Stimulated activated CD4-positive, alpha-beta T cell treated with anti-CD3 and anti-CD28 coated beads, Interleukin-15, amount 100 ng/mL, for 48 hours (primary cell): ENCODE data around the gene SLC7A1.
"Not testable (repeated sequence)": the region's sequence is repeated elsewhere in the genome, so short reads cannot be mapped to it uniquely, and the experiment has no call there.

Experiments
- DNase-seq, 2 donors: peaks; one replicate each; pipeline ENCODE4 v3.0.0-alpha.2; 2020; ENCODE audit warnings: low read depth in 2 of 2

Gene SLC7A1

GRCh38 chr13:29595380-29596063 lies at the start of gene SLC7A1:
Gene SLC7A1 (minus strand): TSS chr13:29595688. CDS start chr13:29536188, 59,500 bp downstream.
- DNase-seq, result peak; percentile 71 to 83

DNA sequence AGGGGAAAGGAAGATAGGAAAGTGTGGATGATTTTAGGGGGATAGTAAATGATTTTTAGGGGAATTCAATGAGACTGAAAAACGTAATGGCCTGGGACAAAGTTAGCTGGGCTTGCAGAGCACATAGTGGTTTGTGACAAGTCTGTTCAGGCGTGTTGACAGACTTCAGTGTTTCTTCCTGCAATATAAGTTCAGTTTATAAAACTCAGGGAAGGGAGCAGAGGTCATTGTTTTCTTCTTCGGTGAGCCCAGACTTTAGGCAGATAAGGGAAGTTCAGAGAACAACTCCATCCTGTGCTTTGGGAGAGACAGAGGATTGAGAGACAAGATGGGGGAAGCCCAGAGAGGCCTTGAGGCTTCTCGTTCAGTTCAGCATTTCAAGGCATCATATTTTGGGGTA lies 45.2 kb upstream of the SLC7A1 start:
- no peak for DNase-seq

DNA sequence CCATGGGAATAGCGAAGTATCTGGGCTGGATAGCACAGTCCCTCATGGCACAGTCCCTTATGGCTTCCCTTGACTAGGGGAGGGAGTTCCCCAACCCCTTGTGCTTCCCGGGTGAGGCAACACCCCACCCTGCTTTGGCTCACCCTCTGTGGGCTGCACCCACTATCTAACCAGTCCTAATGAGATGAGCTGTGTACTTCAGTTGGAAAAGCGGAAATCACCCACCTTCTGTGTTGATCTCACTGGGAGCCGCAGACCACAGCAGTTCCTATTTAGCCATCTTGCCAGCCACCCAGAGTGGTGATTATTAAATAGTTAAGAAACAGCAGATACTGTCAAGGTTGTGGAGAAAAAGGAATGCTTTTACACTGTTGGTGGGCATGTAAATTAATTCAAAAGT lies 41.3 kb upstream of the SLC7A1 start:
- not testable (repeated sequence) for DNase-seq

- DNase-seq, result no peak
These were observed 29.5 kb upstream of the SLC7A1 start for GRCh38 chr13:29624997-29625396.

- no peak for DNase-seq
These were observed 26.4 kb upstream of the SLC7A1 start for GRCh38 chr13:29621841-29622240.

GRCh38 chr13:29621051-29621800 lies 25.7 kb upstream of the SLC7A1 start:
- DNase-seq, result no peak

DNA sequence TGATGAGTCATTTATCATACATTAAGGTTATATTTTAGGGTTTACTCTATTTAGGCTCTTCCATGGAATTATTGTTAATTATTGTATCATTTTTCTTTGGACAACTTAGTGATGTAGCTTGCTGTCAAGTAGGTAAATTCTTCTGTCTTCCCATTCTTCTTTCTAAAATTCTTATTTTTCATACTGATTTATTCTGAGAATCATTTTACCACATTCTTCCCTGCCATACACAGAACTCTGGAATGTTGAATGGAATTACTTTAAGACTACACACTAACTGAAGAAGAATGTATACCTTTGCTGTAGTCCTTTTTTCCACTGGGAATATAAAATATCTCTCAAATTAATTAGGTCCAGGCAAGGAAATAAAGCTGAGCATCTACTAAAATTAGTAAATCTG lies 24.5 kb upstream of the SLC7A1 start:
- DNase-seq, result no peak

DNA sequence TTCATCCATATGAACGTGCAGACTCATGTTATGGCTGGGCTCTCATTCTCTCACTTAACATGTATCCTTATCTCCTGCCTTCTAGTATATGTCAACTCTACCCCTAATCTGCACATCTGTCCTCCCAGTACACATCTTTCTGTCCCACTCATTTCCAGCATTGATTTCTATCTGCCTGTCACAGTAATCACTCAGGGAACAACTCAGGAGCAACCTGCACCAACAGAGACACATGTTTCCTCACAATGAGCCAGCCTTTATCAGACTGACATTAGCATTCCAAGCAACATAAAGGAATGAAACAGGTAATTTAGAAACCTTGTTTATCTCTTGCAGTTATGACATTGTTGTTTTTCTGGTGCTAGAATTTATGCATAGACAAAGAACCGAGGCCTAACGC lies 17.6 kb upstream of the SLC7A1 start:
- no peak for DNase-seq

GRCh38 chr13:29607465-29607864 lies 12.0 kb upstream of the SLC7A1 start:
- DNase-seq, result no peak

GRCh38 chr13:29605860-29606526 lies 10.5 kb upstream of the SLC7A1 start:
- no peak for DNase-seq

DNA sequence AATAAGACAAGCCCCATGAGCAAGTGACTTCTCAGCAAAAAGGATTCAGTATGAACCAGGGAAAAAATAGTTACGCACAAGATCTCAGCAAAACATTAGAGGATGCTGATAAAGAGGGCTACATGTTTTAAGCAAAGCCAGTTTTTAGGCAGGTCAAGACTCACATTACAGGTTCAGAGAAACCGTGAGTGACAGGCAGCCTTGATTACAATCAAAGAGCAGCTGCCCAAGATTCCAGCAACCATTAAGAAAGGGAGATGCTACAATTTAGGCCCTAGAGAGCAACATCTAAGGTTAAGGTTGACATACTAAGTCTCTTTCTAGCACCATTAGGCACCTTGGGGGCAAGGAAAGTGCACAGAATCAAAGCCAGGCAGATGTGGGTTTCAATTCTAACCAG lies 2.8 kb upstream of the SLC7A1 start:
- DNase-seq, result no peak

DNA sequence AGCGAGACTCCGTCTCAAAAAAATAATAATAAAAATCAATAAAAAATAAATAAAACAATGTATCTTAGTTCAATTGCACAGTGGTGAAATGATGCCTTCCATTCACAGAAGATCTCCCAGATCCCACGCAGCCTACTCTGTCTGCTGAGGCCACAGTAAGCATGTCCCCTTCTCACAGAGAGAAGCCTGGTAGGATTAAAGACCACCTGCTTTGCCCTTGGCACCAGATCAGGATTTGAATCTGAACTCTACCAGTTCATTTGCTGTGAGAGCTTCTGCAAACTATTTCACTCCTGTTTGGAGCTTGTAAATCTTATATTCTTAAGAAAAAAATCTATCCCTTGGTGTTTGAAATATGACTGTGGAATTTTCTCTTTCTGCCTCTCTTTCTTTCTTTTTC lies 2.2 kb upstream of the SLC7A1 start:
- no peak for DNase-seq

DNA sequence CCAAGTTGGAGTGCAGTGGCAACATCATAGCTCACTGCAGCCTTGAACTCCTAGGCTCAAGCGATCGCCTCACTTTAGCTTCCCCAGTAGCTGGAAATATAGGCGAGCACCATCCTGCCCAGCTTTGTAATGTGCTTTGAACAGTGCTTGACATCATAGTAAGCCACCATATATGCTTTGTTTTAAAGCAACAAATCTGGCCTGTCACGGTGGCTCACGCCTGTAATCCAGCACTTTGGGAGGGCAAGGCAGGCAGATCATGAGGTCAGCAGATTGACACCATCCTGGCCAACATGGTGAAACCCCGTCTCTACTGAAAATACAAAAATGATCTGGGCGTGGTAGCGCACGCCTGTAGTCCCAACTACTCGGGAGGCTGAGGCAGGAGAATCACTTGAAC lies 1.8 kb upstream of the SLC7A1 start:
- DNase-seq, result no peak

- no peak for DNase-seq
These were observed 553 bp upstream of the SLC7A1 start for GRCh38 chr13:29596064-29596418.

DNA sequence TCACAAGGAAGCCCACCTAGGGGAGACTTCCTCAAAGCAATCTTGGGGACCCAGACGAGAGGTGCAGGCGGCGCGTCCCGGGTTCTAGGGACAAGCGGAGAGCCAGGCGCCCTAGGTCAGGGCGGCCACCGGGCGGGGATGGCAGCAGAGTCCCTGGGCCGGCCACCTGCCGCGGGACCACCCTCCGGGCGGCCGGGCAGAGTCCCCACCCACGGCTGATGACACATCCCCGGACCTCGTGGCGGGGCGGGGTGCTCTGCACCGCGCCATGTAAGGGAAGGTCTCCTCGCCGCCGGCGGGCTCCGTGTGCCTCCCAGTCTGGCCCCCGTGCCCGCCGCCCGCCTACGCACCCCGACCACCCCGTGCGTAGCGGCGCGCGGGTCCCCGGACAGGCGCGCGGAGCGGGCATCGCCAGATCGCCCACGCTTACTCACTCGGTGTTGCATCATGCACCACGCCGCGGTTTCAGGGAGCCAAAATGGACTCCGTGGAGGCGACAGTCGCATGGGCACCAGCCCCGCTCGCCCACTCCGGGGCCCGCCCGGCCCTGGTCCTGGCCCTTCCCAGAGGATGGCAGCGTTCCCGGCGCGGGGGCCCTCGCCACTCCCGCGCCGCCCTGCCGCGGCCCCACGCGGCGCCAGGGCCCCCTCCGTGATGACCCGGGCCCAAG lies 643 bp downstream of the SLC7A1 start:
- DNase-seq, result peak; percentile 67 to 72

- peak; percentile 33 to 35 for DNase-seq
These were observed 1.2 kb downstream of the SLC7A1 start for GRCh38 chr13:29594303-29594709.

- no peak for DNase-seq
These were observed 1.7 kb downstream of the SLC7A1 start for GRCh38 chr13:29593605-29594297.

DNA sequence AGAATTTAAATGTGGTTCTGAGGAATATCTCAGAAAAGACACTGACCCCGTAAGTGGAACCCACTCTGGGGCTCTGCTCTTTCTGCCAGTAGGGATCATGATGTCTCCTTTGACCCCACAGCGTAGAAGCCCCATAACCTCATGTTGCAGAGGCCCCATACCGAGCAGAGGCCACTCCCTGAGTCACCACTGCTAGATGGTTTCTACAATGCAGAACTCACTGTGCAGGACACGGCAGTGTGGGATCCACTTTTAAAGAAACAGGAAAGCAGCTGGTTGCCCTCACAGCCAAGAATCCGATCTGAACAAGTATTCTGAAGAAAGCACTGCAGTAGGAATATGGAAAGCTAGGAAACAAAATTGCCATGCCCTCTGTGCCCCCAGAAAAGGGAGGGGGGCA lies 4.2 kb downstream of the SLC7A1 start:
- DNase-seq, result no peak

DNA sequence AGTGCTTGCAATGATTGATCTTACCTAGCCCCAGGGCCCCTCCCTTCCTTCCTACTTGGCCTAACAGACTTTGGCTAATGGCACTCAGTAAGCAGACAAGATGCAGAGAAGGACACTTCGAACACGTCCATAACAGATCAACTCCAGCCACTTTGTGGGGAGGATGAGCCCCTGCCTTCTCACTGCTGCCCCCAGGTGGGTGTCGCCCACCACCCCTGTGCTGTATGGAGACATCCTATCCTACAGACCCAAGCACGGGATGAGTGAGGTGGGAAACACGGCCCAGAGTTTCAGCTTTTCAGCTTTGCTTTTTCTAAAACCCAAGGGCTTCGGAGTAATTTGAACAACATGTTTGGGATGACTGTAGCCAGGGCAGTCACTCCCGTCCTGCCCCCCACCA lies 5.5 kb downstream of the SLC7A1 start:
- no peak for DNase-seq

DNA sequence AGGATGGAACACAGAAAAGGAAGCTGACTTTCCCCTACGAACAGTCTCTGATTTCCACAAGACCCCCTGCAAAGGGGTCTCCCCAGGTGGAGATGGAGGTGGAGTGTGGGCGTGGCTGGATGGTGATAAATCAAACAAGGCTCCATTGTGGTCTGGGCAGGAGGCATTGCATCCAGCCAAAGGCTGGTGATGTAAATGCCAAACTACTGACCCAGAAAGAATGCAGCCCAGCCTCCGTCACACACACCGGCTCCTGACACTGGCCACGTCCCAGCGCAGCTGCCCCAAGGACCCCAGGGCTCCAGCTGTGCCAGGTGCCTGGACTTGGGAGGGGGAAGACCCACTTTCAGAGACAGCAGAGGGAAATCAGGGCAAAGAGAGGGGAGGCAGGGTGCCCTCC lies 6.3 kb downstream of the SLC7A1 start:
- DNase-seq, result no peak

DNA sequence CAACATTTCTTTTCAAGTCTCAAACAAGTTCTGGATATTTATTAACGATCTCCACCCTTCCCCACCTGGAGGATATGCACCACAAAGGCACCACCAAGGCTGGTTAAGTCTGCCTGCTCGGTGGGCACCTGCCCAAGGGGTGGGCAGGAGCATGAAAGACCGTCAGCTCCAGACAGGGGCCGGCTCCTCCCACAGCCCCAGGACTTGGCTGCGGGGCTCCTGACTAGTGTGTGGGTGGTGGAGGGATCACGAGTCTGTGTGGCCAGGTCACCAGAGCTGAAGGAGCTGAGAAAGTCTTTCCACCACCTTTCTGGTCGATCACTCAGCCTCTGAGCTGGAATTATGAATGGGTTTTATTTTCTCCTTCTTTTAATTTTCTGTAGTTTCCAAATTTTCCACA lies 7.8 kb downstream of the SLC7A1 start:
- no peak for DNase-seq
